Measurements from ENCODE around the gene NHP2. TPM values are rescaled to one million over a fixed set of nuclear protein-coding genes. Genes with fewer than 3 reads are reported as not detected.
"Not testable (repeated sequence)": the region's sequence is repeated elsewhere in the genome, so short reads cannot be mapped to it uniquely, and the experiment has no call there.

The NHP2 gene
- 470 and 586 TPM in 2 replicates for total RNA-seq (2014; rRNA removed; shearing (Covaris generic))

DNA sequence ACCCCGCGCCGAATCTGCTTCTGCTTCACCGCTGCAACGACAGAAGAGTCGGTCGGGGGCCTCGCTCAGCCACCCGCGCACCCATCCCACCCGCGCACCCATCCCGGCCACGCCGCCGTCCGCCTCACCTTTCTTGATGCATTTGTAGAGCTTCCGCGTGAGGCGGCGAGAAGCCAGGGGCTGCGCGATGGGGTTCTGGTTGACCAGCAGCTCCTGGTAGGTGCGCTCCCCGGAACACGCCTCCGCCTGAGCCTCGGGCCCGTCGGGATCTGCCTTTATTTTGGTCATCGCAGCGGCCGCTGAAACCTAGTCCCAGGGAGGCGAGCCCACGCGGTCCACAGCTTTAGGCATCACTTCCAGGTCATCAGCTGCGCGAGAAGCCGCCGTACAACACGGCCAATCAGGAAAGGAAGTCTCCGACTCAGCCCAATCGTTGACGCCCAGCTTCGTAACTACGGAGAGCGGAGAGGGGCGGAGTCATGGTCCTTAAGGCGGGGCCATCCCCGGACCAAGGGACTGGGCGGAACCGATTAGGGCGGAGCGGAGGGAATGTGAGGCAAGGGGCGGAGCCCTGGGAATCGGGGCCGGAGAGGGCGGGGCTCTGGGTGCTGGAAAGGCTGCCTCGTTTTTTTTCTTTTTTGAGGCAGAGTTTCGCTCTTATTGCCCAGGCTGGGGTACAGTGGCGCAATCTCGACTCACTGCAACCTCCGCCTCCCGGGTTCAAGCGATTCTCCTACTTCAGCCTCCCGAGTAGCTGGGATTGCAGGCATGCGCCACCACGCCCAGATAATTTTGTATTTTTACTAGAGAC, at the start of gene NHP2:
TSS of gene NHP2 (minus strand) at position 356 of the 811 bp plus-strand sequence. CDS start at position 288, 68 bp downstream.
- peak; percentile 98 for DNase-seq (ENCODE audit: low spot score)

DNA sequence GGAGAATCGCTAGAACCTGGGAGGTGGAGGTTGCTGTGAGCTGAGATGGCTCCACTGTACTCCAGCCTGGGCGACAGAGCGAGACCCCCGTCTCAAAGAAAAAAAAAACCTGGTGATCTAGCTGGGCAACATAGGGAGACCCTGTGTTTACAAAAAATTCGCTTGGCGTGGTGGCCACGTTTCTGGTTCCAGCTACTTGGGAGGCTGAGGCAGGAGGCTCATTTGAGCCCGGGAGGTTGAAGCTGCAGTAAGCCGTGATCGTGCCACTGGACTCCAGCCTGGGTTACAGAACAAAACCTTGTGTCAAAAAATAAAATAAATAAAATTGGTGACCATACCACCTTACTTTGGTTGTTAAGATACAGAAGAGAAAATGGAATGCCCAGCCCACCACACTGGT, 48.9 kb upstream of the NHP2 start:
- DNase-seq (ENCODE audit: low spot score), result no peak

DNA sequence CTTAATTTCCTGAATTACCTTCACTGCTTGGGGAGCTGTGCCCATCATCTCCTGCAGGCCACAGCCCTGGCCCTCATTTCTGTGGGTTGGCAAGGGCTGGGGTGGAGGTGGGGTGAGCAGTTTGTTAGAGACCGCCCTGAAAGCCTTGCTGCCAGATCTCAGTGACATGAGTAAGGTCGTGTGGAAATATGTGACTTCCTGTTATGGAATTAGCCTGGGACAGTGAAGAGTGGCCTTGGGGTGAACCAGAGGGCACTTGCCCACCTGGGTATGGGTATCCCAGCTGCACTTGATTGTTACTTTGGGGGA, 48.2 kb upstream of the NHP2 start:
- DNase-seq (ENCODE audit: low spot score), result no peak

DNA sequence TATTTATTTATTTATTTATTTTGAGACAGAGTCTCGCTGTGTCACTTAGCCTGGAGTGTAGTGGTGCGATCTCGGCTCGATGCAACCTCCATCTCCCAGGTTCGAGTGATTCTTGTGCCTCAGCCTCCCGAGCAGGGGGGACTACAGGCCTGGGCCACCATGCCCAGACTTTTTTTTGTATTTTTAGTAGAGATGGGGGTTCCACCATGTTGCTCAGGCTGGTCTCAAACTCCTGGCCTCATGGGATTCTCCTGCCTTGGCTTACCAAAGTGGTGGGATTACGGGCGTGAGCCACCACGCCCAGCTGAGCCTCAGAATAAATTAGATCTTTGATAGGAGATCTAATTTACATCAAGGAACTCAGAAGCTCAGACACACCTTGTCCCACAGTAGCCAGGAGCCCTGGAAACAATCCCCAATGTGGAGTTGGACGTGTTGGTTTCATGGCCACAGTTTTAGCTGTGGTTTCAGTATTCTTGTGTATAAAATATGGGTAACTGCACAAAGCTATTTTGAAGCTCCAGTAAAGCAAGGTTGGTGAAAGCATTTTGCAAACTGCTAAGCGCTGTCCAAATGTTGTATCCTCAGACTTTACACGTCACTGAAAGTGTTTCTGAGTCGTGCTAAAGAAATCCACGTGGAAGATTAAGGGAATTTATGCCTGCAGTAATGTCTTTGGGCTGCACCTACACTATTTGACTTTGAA, 47.7 kb upstream of the NHP2 start:
- peak; percentile 53 for DNase-seq (ENCODE audit: low spot score)

DNA sequence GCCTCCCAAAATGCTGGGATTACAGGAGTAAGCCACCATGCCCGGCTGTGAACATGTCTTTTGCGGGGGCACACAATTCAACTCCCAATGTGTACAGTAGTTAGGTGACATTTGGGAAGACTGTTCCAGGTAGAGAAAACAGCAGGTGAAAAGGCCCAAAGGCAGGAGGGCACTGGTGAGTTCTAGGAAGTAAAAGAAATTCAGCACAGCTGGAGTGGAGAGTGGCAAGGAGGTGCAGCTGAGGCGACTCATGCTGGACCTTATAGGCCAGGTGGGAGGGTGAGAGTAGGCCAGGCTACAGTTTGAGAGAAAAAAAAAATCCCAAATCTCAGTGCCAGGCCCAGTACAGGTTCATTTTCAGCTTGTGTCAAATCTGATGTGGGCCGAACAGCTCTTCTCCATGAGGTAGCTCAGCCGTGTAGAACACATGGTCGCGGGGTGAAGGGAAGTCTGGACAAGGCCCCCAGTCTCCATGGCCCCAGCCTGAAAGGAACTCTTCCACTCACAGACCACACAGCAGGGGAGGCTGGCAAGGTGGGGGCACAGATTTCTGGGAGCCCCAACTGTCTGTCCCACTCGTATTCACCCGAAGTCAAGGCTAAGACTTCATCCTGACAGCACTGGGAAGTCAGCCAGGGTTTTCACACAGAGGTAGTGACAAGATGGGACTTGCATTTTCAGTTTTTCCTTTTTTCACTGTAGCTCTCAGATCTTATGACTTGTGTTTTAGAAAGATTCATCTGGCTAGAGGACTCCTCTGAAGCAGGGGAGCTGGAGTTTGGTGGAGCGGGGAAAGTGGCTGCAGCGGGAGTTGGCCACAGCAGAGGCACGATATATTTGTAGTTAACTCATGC, 46.1 kb upstream of the NHP2 start:
- no peak for DNase-seq (ENCODE audit: low spot score)

DNA sequence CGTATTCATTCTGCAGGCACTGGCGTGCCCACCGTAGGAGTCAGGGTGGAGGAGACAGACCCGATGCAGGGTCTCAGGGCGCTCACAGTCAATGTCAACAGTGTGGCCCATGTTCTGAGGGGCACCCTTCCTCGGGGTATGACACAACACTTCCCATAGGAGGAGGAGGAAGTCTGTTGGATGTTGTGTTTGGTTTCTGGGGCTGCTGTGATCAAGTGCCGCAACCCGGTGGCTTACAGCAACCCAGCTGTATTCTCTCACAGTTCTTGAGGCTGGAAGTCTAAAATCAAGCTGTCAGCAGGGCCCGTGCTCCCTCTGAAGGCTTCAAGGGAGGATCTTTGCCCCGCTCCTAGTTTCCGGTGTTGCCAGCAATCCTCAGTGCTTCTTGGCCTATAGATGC, 45.0 kb upstream of the NHP2 start:
- DNase-seq (ENCODE audit: low spot score), result no peak

DNA sequence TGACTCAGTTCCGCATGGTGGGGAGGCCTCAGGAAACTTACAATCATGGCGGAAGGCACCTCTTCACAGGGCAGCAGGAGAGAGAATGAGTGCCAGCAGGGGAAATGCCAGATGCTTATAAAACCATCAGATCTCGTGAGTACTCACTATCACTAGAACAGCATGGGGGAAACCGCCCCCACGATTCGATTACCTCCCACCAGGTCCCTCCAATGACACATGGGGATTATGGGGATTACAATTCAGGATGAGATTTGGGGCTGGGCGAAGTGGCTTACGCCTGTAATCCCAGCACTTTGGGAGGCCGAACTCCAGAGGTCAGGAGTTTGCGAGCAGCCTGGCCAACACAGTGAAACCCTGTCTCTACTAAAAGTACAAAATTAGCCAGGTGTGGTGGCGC, 44.5 kb upstream of the NHP2 start:
- DNase-seq (ENCODE audit: low spot score), result not testable (repeated sequence)

DNA sequence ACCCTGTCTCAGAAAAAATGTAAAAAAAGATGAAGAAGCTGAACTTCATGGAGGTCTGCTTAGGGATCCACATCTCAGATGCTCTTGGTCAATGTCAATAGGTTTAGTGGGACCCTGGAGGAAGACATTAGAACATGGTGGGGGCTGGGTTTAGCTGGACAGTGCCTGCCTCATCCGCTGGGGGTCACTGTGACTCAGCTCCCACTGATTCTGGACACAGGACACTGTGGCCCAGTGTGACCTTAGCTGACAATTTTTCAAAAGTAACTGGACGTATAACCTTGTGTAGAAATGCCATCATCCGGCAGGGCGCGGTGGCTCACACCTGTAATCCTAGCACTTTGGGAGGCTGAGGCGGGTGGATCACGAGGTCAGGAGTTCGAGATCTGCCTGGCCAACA, 43.3 kb upstream of the NHP2 start:
- no peak for DNase-seq (ENCODE audit: low spot score)

DNA sequence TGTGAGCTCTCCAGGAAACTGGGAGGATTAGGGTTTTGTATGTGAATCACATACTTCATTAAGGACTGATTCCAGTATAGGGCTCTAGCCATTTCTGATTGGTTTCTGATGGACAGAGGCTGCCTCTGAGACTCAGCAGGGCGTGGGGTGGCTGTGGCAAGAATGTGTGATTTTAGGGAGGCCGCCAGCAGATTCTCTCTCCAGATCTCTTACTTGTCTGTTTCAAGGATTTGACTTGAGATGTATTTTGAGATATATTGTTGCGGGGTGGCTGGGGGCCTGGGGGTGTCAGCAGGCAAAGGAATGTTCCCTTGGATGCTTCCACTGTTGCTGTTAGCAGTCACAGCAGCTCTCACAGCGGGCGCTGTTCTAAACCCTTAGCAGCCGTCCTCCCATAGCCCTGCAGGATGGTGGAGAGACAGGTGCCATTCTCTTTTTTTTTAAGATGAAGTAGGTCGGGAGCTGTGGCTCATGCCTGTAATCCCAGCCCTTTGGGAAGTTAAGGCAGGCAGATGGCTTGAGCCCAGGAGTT, 42.7 kb upstream of the NHP2 start:
- DNase-seq (ENCODE audit: low spot score), result no peak

DNA sequence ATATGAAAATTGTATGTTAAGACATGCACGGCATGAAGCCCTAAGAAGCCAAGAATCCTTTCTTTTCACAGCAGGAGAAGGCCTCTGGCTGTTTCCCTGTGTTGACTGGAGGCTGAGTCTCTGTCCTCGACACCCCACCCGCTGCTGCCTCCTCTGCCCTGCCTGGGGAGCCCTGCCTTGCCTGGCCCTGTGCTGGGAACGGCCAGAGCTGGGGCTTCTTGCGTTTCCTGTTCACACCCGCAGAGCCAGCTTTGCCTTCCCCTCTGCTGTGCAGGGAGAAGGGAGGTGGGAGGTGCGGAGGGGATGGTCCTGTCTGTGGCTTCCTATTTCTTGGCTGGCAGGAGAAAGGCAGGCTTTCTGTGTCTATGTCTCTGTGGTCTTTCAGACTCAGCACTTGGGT, 40.3 kb upstream of the NHP2 start:
- no peak for DNase-seq (ENCODE audit: low spot score)

DNA sequence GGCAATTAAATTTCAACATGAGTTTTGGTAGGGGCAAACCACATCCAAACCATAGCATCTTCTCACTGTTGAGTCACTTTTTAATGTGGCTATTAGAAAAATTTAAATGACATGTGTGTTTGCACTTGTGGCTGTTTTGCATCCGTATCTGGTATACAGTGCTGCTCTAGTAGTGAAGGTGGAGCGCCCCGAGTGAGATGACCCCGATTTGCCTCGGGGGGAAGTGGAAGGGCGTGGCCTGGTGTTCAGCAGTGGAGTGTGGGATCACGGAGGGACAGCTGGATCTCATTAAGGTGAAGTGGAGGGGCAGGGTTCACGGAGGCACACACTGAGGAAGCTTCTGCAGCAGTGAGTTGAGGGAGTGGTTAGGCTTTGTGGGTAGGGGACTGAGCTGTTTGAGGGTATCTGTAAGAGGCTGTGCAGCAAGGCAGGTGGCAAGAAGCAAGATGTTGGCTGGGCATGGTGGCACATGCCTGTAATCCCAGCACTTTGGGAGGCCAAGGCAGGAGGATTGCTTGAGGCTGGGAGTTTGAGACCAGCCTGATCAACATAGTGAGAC, 39.6 kb upstream of the NHP2 start:
- DNase-seq (ENCODE audit: low spot score), result no peak

DNA sequence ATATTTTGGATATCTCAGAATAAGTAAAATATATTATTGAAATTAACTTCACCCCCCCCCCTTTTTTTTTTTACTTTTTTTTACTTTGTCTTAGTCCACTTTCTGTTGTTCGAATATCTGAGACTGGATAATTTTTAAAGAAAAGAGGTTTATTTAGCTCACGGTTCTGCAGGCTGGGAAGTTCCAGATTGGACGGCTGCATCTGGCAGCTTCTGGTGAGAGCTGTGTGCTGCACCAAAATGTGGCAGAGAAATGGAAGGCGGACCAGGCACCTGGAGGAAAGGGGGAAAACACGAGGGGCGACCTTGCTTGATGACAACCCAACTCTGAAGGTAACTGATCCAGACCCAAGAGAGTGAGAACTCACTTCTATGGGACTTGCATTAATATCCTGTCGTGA, 39.1 kb upstream of the NHP2 start:
- no peak for DNase-seq (ENCODE audit: low spot score)

DNA sequence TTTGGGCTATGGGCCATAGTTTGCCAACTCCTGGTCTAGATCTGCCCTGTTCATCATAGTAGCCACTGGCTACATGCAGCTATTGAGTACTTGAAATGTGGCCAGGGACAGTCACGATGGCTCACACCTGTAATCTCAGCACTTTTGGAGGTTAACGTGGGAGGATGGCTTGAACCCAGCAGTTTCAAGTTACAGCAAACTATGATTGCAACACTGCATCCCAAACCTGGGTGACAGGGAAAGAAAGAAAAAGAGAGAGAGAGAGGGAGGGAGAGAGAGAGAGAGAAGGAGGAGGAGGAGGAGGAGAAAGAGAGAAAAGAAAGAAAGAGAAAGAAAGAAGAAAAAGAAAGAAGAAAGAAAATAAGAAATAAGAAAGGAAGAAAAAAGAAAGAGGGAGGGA, 38.6 kb upstream of the NHP2 start:
- no peak for DNase-seq (ENCODE audit: low spot score)

DNA sequence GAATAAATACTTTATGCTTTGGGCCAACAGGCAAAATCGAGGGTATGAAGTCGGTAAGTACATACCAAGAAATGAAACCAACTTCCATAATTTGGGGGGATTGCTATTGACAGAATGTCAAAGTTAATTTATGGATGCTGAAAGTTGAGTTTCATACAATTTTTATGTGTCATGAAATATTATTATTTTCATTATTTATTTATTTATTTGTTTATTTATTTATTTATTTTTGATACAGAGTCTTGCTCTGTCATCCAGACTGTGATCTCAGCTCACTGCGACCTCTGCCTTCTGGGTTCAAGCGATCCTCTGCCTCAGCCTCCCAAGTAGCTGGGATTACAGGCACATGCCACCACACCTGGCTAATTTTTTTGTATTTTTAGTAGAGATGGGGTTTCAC, 38.0 kb upstream of the NHP2 start:
- no peak for DNase-seq (ENCODE audit: low spot score)

DNA sequence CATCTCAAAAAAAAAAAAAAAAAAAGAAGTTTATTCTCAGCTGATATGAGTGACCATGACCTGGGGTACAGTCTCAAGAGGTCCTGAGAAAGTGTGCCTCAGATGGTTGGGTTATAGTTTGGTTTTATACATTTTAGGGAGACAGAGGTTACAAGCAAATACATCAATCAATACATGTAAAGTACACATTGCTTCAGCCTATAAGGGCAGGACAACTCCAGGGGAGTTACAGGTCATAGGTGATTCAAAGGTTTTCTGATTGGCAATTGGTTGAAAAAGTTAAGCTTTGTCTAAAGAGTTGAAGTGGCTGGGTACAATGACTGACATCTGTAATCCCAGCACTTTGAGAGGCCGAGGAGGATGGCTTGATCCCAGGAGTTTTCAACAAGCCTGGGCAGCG, 35.7 kb upstream of the NHP2 start:
- DNase-seq (ENCODE audit: low spot score), result no peak

DNA sequence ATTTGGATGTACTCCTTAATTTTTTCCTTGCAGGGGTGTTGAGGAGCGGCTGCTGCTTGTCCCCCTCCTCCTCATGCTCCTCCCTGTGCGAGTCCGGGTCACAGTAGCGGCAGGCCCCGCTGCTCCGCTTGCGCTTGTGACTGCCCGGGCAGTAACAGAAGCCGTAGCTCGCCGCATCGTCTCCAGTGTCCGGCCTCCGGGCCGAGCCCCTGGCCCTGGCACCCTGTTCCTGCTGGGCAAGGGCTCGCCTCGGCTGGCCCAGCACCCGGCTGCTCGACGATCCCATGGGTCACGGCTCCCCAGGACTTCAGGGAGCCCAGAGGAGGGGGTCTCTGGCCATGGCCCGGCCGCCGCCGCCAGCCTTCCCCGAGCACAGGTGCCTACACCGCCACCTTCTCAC, 33.3 kb upstream of the NHP2 start, which contains the start of gene GMCL2:
TSS of gene GMCL2 (minus strand) at position 358 of the 400 bp plus-strand sequence. CDS start at position 286, 72 bp downstream.
- DNase-seq (ENCODE audit: low spot score), result no peak

DNA sequence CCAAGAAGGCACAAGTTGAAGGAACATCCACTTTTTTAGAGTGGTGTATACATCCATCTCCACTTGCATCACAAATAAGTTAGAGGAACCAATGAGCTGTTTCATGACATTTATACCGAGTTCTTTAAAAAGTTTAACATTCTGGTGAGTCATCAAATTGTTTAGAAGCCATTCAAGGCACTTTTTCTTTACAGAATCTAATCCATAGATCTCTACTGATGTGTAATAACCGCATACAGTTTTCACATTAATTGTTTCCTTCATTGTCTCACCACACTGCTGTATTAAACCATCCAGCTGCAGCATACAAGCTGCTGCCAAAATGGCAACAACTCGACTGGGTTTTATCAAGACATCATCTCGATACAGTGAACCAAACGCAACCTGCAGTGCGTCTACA, 32.7 kb upstream of the NHP2 start:
- DNase-seq (ENCODE audit: low spot score), result no peak

DNA sequence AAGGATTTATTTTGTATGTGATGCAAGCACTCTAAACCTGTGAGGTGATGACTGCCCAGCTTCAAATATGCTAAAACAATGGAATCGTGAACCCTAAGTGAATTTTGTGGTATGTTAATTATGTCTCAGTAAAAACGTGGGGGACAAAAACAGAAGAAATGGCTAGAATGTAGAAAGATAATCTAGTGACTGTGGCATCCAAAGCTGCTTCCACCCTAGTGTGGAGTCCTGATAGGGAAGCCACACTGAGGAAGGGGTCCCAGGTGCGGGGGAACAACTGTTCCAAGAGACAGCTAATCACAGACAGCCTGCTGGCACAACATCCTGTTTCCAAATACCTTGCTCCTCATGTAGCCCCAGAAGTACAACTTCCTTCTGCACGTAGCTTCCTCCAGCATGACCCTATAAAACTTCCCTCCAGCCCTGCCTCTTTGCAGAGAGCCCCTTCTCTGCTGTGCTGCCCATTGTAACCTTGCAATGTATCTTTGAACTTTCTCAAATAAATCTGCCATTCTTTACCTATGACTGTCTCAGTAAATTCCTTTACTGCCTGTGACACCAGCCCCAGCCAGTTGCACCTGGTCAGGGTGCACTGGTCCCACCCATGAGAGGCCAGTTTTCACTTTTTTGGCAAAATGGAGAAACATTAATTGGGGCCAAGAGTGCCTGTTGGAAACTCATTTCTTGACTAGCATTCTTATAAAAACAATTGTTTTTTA, 28.6 kb upstream of the NHP2 start:
- no peak for DNase-seq (ENCODE audit: low spot score)

DNA sequence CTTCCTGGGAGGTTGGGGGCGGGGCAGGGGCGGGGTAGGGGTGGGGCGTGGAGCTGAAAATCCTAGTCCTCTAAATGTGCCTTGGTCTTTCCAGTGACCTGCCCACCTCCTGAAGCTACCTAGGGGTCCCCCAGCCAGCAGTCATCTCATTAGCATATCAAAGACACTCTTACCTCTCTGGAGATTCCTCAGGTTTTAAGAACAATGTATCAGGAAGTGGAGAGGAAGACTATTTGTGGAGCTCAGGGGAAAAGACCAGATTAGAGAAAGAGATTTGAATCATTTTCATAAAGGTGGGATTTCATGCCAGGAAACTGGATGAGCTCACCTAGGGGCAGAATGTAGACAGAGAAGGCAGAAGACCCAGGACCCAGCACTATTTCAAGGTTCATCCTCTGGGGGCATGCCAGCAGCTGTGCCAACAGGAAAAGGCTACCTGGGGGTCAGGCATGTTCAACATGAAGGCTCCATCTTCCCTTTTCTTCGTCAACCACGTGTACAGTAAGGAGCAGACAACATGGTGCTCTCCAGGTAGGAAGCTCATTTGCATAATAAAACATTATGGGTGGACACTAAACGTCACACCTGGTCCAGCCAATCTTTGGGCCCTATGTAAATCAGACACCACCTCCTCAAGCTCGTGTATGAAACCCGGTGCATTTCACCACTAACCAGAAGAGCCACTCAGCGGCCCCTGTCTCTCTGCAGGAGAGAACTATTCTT, 26.6 kb upstream of the NHP2 start:
- DNase-seq (ENCODE audit: low spot score), result no peak

DNA sequence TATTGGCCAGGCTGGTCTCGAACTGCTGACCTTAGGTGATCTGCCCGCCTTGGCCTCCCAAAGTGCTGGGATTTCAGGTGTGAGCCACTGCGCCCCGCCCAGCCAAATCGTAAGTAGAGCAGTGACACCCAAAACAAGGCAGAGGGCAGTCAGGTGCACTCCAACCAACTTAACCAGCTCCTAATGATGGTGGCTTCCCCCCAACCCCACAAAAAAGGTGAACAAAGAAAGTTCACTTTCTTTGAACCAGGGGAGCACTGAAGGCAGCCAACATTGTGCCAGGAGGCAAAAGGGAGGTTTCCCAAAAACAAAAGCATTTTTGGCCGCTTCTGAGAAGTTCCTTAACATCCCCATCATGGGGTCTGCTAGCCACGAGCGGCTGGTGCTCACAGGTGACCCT, 23.9 kb upstream of the NHP2 start:
- DNase-seq (ENCODE audit: low spot score), result no peak

DNA sequence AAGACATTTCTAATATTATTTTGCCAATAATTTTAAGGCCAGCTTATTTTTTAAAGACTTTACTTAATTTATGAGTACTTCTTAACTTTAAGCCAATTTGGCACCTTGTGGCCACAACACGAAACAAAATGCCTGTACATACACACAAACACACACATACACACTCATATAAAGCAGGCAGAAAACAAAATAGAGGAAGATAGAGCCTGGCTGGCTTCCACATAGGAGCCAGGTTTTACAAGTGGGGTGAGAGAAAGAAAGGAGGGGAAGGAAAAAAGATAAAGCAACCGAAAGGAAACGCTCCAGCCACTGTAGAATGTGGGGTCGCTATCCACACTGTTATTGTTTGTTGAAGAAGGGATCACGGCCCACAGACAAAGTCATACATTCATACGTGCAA, 23.1 kb upstream of the NHP2 start:
- no peak for DNase-seq (ENCODE audit: low spot score)

Measured in A172 (cell line).